A673 (cell line): ENCODE results near the gene TMEM239. TPM values are rescaled to one million over a fixed set of nuclear protein-coding genes. Genes with fewer than 3 reads are reported as not detected.

ENCODE experiments used
- BruUV-seq: library from RNA; stranded (reverse); fragments of 400-500 nt; replicated peaks from 2 replicates; lab custom pipeline; 2021; lab: Mats Ljungman, UMichigan
- CTCF ChIA-PET: fragments of 300-600 bp; sonication (Branson Sonifier 250); formaldehyde crosslinking; loops from one replicate; lab custom pipeline; 2022; ENCODE audit warnings: antibody characterized with exemption; lab: Charles Lee
- POLR2A ChIA-PET: fragments of 300-600 bp; sonication (Branson Sonifier 250); formaldehyde crosslinking; loops from one replicate; lab custom pipeline; 2022; ENCODE audit warnings: antibody characterized with exemption; ENCODE audit not compliant: low non-redundant PET; lab: Charles Lee
- DNase-seq: peaks from one replicate; pipeline ENCODE4 v3.0.0-alpha.2; 2015; ENCODE audit warnings: low spot score
- H3K27ac ChIP-seq: fragments of 200-600 bp; sonication (generic); 2 replicates; pipeline ENCODE4 v1.5.1; 2016; ENCODE audit warnings: mixed run types, low read depth, mild to moderate bottlenecking, mixed read lengths, antibody characterized with exemption, low read length; ENCODE audit not compliant: poor library complexity, severe bottlenecking
- H3K27me3 ChIP-seq: fragments of 200-600 bp; sonication (generic); replicated peaks from 2 replicates; pipeline ENCODE4 v1.6.1; 2017; ENCODE audit warnings: mixed run types, low read depth, mild to moderate bottlenecking, mixed read lengths, antibody characterized with exemption, low read length; ENCODE audit not compliant: insufficient read depth, poor library complexity
- H3K36me3 ChIP-seq: fragments of 200-600 bp; sonication (generic); 2 replicates; pipeline ENCODE4 v1.6.1; 2016; ENCODE audit warnings: mixed run types, mild to moderate bottlenecking, mixed read lengths, antibody characterized with exemption, low read length; ENCODE audit not compliant: insufficient read depth, poor library complexity, severe bottlenecking
- H3K4me1 ChIP-seq: fragments of 200-600 bp; sonication (generic); 2 replicates; pipeline ENCODE4 v1.6.1; 2017; ENCODE audit warnings: mixed run types, mild to moderate bottlenecking, mixed read lengths, antibody characterized with exemption, low read length; ENCODE audit not compliant: insufficient read depth, poor library complexity, severe bottlenecking
- H3K4me3 ChIP-seq: fragments of 200-600 bp; sonication (generic); 2 replicates; pipeline ENCODE4 v1.5.1; 2016; ENCODE audit warnings: low read depth, mixed run types, mild to moderate bottlenecking, mixed read lengths, low read length; ENCODE audit not compliant: poor library complexity, severe bottlenecking
- H3K9me3 ChIP-seq: fragments of 200-600 bp; sonication (generic); 2 replicates; pipeline ENCODE4 v1.6.1; 2016; ENCODE audit warnings: mixed run types, low read depth, mild to moderate bottlenecking, mixed read lengths, antibody characterized with exemption, low read length; ENCODE audit not compliant: poor library complexity, severe bottlenecking
- CTCF ChIP-seq: fragments of 300-800, 200-600 bp; sonication (generic); conservative IDR thresholded peaks from 2 replicates; pipeline ENCODE4 v1.5.1; 2017; ENCODE audit warnings: low read depth, mild to moderate bottlenecking, antibody characterized with exemption, low read length, moderate library complexity, mixed read lengths
- EZH2 ChIP-seq: fragments of 200-600 bp; sonication (generic); IDR thresholded peaks from 2 replicates; pipeline ENCODE4 v1.6.1; 2017; ENCODE audit warnings: borderline replicate concordance, low read depth, mild to moderate bottlenecking, mixed read lengths, antibody characterized with exemption, low read length; ENCODE audit not compliant: poor library complexity, severe bottlenecking
- intact Hi-C: fragments of 100-400 bp; cut with micrococcal nuclease; formaldehyde crosslinking; loops from one replicate; pipeline ENCODE4 v1.10.0; 2022; ENCODE audit not compliant: unreplicated experiment
- total RNA-seq: library from RNA; stranded (reverse); gene quantifications from 2 replicates; pipeline ENCODE4 v1.2.3, GENCODE V29; 2021

Gene TMEM239
- total RNA-seq, 1 experiment from 2014 or later: not detected

DNA sequence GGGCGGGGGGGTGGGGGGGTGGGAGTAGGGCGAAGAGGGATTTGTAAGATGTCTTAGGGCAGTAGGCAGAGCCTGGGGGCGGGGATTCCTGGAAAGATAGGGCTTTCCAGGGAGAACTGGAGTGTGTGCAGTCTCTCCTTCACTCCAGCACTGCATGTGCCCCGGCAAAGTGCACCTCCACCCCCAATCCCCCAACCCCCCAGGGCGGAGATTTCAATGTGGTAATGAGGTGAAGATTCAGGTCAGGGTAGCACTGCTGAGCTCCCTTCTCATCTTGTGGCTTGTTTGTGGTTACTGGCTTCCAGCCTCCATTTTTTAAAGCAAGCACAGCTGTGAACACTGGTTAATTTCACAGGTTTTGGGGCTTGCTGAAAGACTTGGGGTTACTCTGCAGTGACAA is 5.9 kb downstream of the TMEM239 start:
- ChIA-PET POLR2A (no interaction called here), CTCF (interaction anchor here (0.6 kb wide), 1 partner anchor 10 kb away, joined by 3 read pairs; no protein-coding TSS in a partner anchor)
- TF ChIP-seq EZH2: no peak
- TF ChIP-seq CTCF: no peak
- DNase-seq: no peak
- intact Hi-C loops: no loop called here
- H3K4me1 ChIP-seq: peaks cover 4% of the 10 kb centered on the region
- no peak overlapping the region for H3K4me3 ChIP-seq
- no peaks in the 10 kb centered on the region for H3K36me3 ChIP-seq
- H3K27ac ChIP-seq: no peak overlapping the region
- no TSS peak for BruUV-seq
- H3K27me3 ChIP-seq: no peaks in the 10 kb centered on the region
- no peaks in the 10 kb centered on the region for H3K9me3 ChIP-seq

- ChIA-PET POLR2A (no interaction called here), CTCF (no interaction called here)
- intact Hi-C loops: no loop called here
- no peaks in the 10 kb centered on the region for H3K4me1 ChIP-seq
- H3K9me3 ChIP-seq: no peaks in the 10 kb centered on the region
- no peak for DNase-seq
- no peak overlapping the region for H3K27ac ChIP-seq
- H3K27me3 ChIP-seq: no peaks in the 10 kb centered on the region
- BruUV-seq: no TSS peak
- no peak for TF ChIP-seq CTCF
- TF ChIP-seq EZH2: no peak
- no peak overlapping the region for H3K4me3 ChIP-seq
- H3K36me3 ChIP-seq: no peaks in the 10 kb centered on the region
Observed at GRCh38 chr20:2825761-2826160, 9.6 kb downstream of the TMEM239 start.

DNA sequence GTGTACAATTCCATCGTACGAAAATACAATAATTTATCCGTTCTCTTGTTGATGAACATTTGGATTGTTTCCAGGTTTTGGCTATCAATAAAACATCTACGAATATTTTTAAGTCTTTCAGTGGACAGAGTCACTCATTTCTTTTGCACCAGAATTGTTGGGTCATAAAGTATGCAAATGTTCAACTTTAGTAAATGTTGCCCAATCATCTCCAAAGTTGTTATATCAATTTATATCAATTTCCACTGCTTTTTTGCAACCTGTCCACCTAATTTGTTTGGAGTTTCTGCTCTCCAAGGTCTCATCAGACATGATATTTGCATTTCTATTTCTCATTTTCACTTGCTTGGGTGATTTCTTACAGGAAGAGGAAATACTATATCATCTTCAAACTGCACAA is 10.5 kb downstream of the TMEM239 start:
- no peaks in the 10 kb centered on the region for H3K4me1 ChIP-seq
- ChIA-PET CTCF (no interaction called here), POLR2A (no interaction called here)
- no peaks in the 10 kb centered on the region for H3K36me3 ChIP-seq
- TF ChIP-seq EZH2 (no peak), CTCF (no peak)
- no peak overlapping the region for H3K27ac ChIP-seq
- no peaks in the 10 kb centered on the region for H3K27me3 ChIP-seq
- BruUV-seq: no TSS peak
- H3K9me3 ChIP-seq: no peaks in the 10 kb centered on the region
- H3K4me3 ChIP-seq: no peak overlapping the region
- intact Hi-C loops: no loop called here
- no peak for DNase-seq
